HepG2 (cell line): ENCODE results near the gene ICE2. TPM values are rescaled to one million over a fixed set of nuclear protein-coding genes. Genes with fewer than 3 reads are reported as not detected.
A peak's percentile ranks its signal among the peaks of the same experiment; 100 is the strongest.

Source experiments
- ATAC-seq: fragments of 200-7000 bp; cut with Tn5 transposase; 3 replicates; pipeline ENCODE4 v1.9.1; 2020; ENCODE audit warnings: mild to moderate bottlenecking, moderate library complexity
- BruUV-seq: library from RNA; stranded (reverse); fragments of 400-500 nt; replicated peaks from 2 replicates; lab custom pipeline; 2021; lab: Mats Ljungman, UMichigan
- CTCF ChIA-PET: fragments of 300-600 bp; formaldehyde crosslinking; extraction: SDS; loops from one replicate; lab custom pipeline; 2021; ENCODE audit warnings: low total read pairs, inconsistent platforms, low intra/inter-chr PET ratio; lab: Yijun Ruan, JAX
- POLR2A ChIA-PET: fragments of 350-600 bp; sonication (Branson Sonifier 250); formaldehyde crosslinking; loops from one replicate; lab custom pipeline; 2020; ENCODE audit warnings: antibody characterized with exemption, inconsistent platforms; lab: Yijun Ruan, JAX
- DNase-seq: peaks from one replicate; pipeline ENCODE4 v3.0.0-alpha.2; 2015; ENCODE audit warnings: low spot score
- FAIRE-seq: peaks from 3 replicates; lab custom pipeline; 2011; peaks lifted over from hg19 to GRCh38; lab: Jason Lieb, UNC
- H2AFZ ChIP-seq: one replicate; pipeline ENCODE4 v1.6.1; 2011; ENCODE audit warnings: low read length, inconsistent platforms
- H3K27ac ChIP-seq: fragments of 300-600 bp; 3 replicates; pipeline ENCODE4 v1.8.0; 2011; ENCODE audit warnings: mixed run types, mild to moderate bottlenecking, mixed read lengths, low read length, inconsistent platforms; ENCODE audit not compliant: insufficient read depth; ENCODE audit errors: extremely low read length
- H3K27me3 ChIP-seq, 2 experiments: fragments of 200-600 bp in 1 of 2; 2 replicates in 1 of 2; 3 replicates in 1 of 2; pipeline versions ENCODE4 v1.6.0 to v1.8.0; 2011; ENCODE audit warnings: low read length in 2 of 2, mild to moderate bottlenecking in 2 of 2, moderate library complexity in 2 of 2, inconsistent platforms in 1 of 2; ENCODE audit not compliant: insufficient read depth in 2 of 2, control insufficient read depth in 1 of 2
- H3K36me3 ChIP-seq, 2 experiments: fragments of 200-600 bp in 1 of 2; replicated peaks in 1 of 2; 2 replicates in 1 of 2; 3 replicates in 1 of 2; pipeline versions ENCODE4 v1.5.1 to v1.8.0; 2011; ENCODE audit warnings: low read length in 2 of 2, inconsistent platforms in 1 of 2; ENCODE audit not compliant: insufficient read depth in 2 of 2, control insufficient read depth in 1 of 2
- H3K4me1 ChIP-seq: 2 replicates; pipeline ENCODE4 v1.5.1; 2012; ENCODE audit warnings: low read length, inconsistent platforms; ENCODE audit not compliant: insufficient read depth
- H3K4me2 ChIP-seq: 2 replicates; pipeline ENCODE4 v1.6.0; 2011; ENCODE audit warnings: low read depth, low read length, inconsistent platforms
- H3K4me3 ChIP-seq, 3 experiments: fragments of 200-600 bp in 1 of 3; sonication (generic), shearing (Covaris generic) in 1 of 3; replicated peaks in 1 of 3; 2 replicates each; pipeline ENCODE4 v1.5.1; 2011 to 2016; ENCODE audit warnings: low read length in 3 of 3, inconsistent platforms in 2 of 3, low read depth in 2 of 3, mild to moderate bottlenecking in 2 of 3, control low read depth in 1 of 3, mixed read lengths in 1 of 3; ENCODE audit not compliant: insufficient read depth in 1 of 3
- H3K79me2 ChIP-seq: one replicate; pipeline ENCODE4 v1.6.1; 2011; ENCODE audit warnings: low read length, inconsistent platforms; ENCODE audit not compliant: insufficient read depth
- H3K9ac ChIP-seq: 2 replicates; pipeline ENCODE4 v1.6.0; 2011; ENCODE audit warnings: mild to moderate bottlenecking, low read depth, low read length, inconsistent platforms; ENCODE audit not compliant: insufficient read depth
- H3K9me3 ChIP-seq: 2 replicates; pipeline ENCODE4 v1.5.1; 2012; ENCODE audit warnings: mild to moderate bottlenecking, low read length
- H4K20me1 ChIP-seq: 2 replicates; pipeline ENCODE4 v1.6.0; 2011; ENCODE audit warnings: inconsistent platforms, mild to moderate bottlenecking, low read length, moderate library complexity; ENCODE audit not compliant: insufficient read depth
- ADNP ChIP-seq: sonication (generic); formaldehyde crosslinking; IDR thresholded peaks from 2 replicates; pipeline ENCODE4 v1.4.0; 2020; ENCODE audit warnings: missing genetic modification reagents
- EED ChIP-seq: sonication (generic); formaldehyde crosslinking; IDR thresholded peaks from 2 replicates; pipeline ENCODE4 v1.5.0; 2020; ENCODE audit warnings: mild to moderate bottlenecking, missing genetic modification reagents
- FOXA1 ChIP-seq, 2 experiments: fragments of 450-650 bp in 1 of 2; sonication (generic) in 1 of 2; formaldehyde crosslinking in 1 of 2; IDR thresholded peaks; 2 replicates each; pipeline versions ENCODE4 v1.4.0 to v1.6.1; 2016 to 2020; ENCODE audit warnings: missing genetic modification reagents in 1 of 2
- FOXK1 ChIP-seq: sonication (generic); formaldehyde crosslinking; IDR thresholded peaks from 2 replicates; pipeline ENCODE4 v1.4.0; 2020; ENCODE audit warnings: low read depth, missing genetic modification reagents, borderline replicate concordance
- GABPB1 ChIP-seq: IDR thresholded peaks from 2 replicates; pipeline ENCODE4 v1.6.1; 2016; ENCODE audit warnings: mild to moderate bottlenecking, missing genetic modification reagents, moderate library complexity, missing compliant biosample characterization
- GATAD2A ChIP-seq: IDR thresholded peaks from 2 replicates; pipeline ENCODE4 v1.6.1; 2016
- GPBP1L1 ChIP-seq: sonication (generic); formaldehyde crosslinking; IDR thresholded peaks from 2 replicates; pipeline ENCODE4 v1.5.0; 2020; ENCODE audit warnings: mild to moderate bottlenecking, missing genetic modification reagents
- HMGXB4 ChIP-seq, 2 experiments: sonication (generic) in 1 of 2; formaldehyde crosslinking in 1 of 2; IDR thresholded peaks; 2 replicates each; pipeline versions ENCODE4 v1.4.0 to v1.6.1; 2018 to 2020; ENCODE audit warnings: missing genetic modification reagents in 2 of 2, borderline replicate concordance in 1 of 2, low read depth in 1 of 2, mild to moderate bottlenecking in 1 of 2, missing biosample characterization in 1 of 2
- PPARG ChIP-seq: conservative IDR thresholded peaks from 2 replicates; pipeline ENCODE4 v1.6.1; 2016; ENCODE audit warnings: missing biosample characterization, missing genetic modification reagents
- RARA ChIP-seq: IDR thresholded peaks from 2 replicates; pipeline ENCODE4 v1.6.1; 2016; ENCODE audit warnings: missing genetic modification reagents, missing compliant biosample characterization
- ZFYVE20 ChIP-seq: sonication (generic); formaldehyde crosslinking; IDR thresholded peaks from 2 replicates; pipeline ENCODE4 v1.8.0; 2023; ENCODE audit warnings: low read depth, mild to moderate bottlenecking, moderate library complexity, missing genetic modification reagents, borderline replicate concordance
- ZNF281 ChIP-seq: sonication (generic); formaldehyde crosslinking; IDR thresholded peaks from 2 replicates; pipeline ENCODE4 v1.4.0; 2020; ENCODE audit warnings: missing genetic modification reagents, borderline replicate concordance
- ZNF33A ChIP-seq: sonication (generic); formaldehyde crosslinking; IDR thresholded peaks from 2 replicates; pipeline ENCODE4 v1.5.1; 2020; ENCODE audit warnings: missing genetic modification reagents, mild to moderate bottlenecking, moderate library complexity, borderline replicate concordance
- ZNF558 ChIP-seq: sonication (generic); formaldehyde crosslinking; IDR thresholded peaks from 2 replicates; pipeline ENCODE4 v1.9.0; 2022; ENCODE audit warnings: mild to moderate bottlenecking, missing genetic modification reagents, borderline replicate concordance
- ZNF724P ChIP-seq: sonication (generic); formaldehyde crosslinking; IDR thresholded peaks from 2 replicates; pipeline ENCODE4 v1.8.0; 2022; ENCODE audit warnings: missing genetic modification reagents, borderline replicate concordance
- ZNF841 ChIP-seq: sonication (generic); formaldehyde crosslinking; IDR thresholded peaks from 2 replicates; pipeline ENCODE4 v1.8.1; 2023; ENCODE audit warnings: missing genetic modification reagents, borderline replicate concordance
- WGBS: methylation state at CpG from one replicate; pipeline ENCODE4 v1.1.6; 2017; ENCODE audit warnings: low lambda C conversion rate; 5-methylcytosine and 5-hydroxymethylcytosine counted together
- in situ Hi-C: cut with HindIII; loops from 2 replicates; pipeline ENCODE4 v1.10.0; 2017; ENCODE audit warnings: low pct_unique_long_range_greater_than_20kb; ENCODE audit not compliant: extremely low pct_ligation_motif_present
- intact Hi-C: fragments of 100-400 bp; cut with micrococcal nuclease; formaldehyde crosslinking; loops from one replicate; pipeline ENCODE4 v1.10.0; 2022; ENCODE audit not compliant: unreplicated experiment
- polyA plus RNA-seq, 8 experiments: library from polyadenylated mRNA; depleted of rRNA in 3 of 8; stranded (reverse) in 7 of 8; unstranded in 1 of 8; fragments of >200 nt; fragmentation: Illumina TruSeq in 4 of 8; extraction: Trizol in 4 of 8; gene quantifications; 2 replicates each; pipeline versions ENCODE4 v1.2.1 to v1.2.3, GENCODE V29; 2011 to 2016; ENCODE audit warnings: low read depth in 4 of 8, missing spikeins in 1 of 8, mixed read lengths in 1 of 8; ENCODE audit not compliant: insufficient read depth in 1 of 8
- total RNA-seq, 5 experiments: library from RNA; depleted of rRNA; stranded (reverse); fragments of >200 nt; fragmentation: Illumina TruSeq; extraction: Trizol; gene quantifications; 2 replicates each; pipeline ENCODE4 v1.2.3, GENCODE V29; 2016; ENCODE audit warnings: low read depth in 1 of 5

Gene ICE2
- total and polyA plus RNA-seq, 2 of the 13 experiments (the other 11 are each of a cell fraction or from before 2014, with no cell fraction given): 24.8 to 26.4 TPM

GRCh38 chr15:60374628-60375081 is 104.3 kb downstream of the ICE2 start:
- H3K36me3 ChIP-seq: peaks cover 3 to 41% of the 10 kb centered on the region in 2 experiments; a peak in 4 of 5 replicates
- BruUV-seq: no TSS peak
- in situ Hi-C loops: no loop called here
- H3K27ac ChIP-seq: peak overlapping the region; percentile 93
- H3K9me3 ChIP-seq: no peaks in the 10 kb centered on the region
- ChIA-PET CTCF (no interaction called here), POLR2A (interaction anchor here (0.8 to 5.2 kb wide), 14 partner anchors 9 to 146 kb away, joined by 3 to 117 read pairs (median 5); partner anchors contain the start of gene ICE2)
- peak overlapping the region; percentile 44 for H3K4me2 ChIP-seq
- peak; percentile 98 for DNase-seq
- H3K27me3 ChIP-seq: no peaks in the 10 kb centered on the region
- H4K20me1 ChIP-seq: no peaks in the 10 kb centered on the region
- peak; percentile 98 for ATAC-seq
- no peak overlapping the region for H2AFZ ChIP-seq
- H3K79me2 ChIP-seq: peaks cover 43% of the 10 kb centered on the region
- peak; percentile 72 for FAIRE-seq
- peaks cover 93% of the 10 kb centered on the region for H3K4me1 ChIP-seq
- no peak overlapping the region for H3K4me3 ChIP-seq
- intact Hi-C loops: loop anchor here (1.0 to 5.0 kb wide), 2 partner anchors 28 to 68 kb away; no protein-coding TSS in a partner anchor
- H3K9ac ChIP-seq: peak overlapping the region; percentile 74
- WGBS: 14% methylated on average over 7 of the region's 7 CpGs
- peak; percentile 67 for TF ChIP-seq PPARG
- no peak for TF ChIP-seq ADNP (CRISPR knock-in tag)
- no peak for TF ChIP-seq GPBP1L1 (CRISPR knock-in tag)
- TF ChIP-seq ZFYVE20 (CRISPR knock-in tag): no peak
- TF ChIP-seq RARA (CRISPR knock-in tag): peak; percentile 79
- no peak for TF ChIP-seq FOXA1 (IDR thresholded peaks at IDR 0.05)
- peak; percentile 87 for TF ChIP-seq FOXA1 (CRISPR knock-in tag; IDR thresholded peaks at IDR 0.05)
- TF ChIP-seq ZNF33A (CRISPR knock-in tag): no peak
- TF ChIP-seq FOXK1: peak; percentile 69; the same call in 1 of the 2 replicates
- no peak for TF ChIP-seq ZNF841 (CRISPR knock-in tag)
- TF ChIP-seq ZNF558 (CRISPR knock-in tag): no peak
- 0 out of 2 replicates have a peak, but pooled peaks have one; percentile 52 for TF ChIP-seq ZNF724P (CRISPR knock-in tag)
- TF ChIP-seq EED: no peak
- peak; percentile 17; the same call in 1 of the 2 replicates for TF ChIP-seq ZNF281 (CRISPR knock-in tag)
- TF ChIP-seq GABPB1 (CRISPR knock-in tag): 0 out of 2 replicates have a peak, but pooled peaks have one; percentile 24
- TF ChIP-seq GATAD2A (CRISPR knock-in tag): peak; percentile 97
- peak in 1 of 2 experiments; percentile 49; a peak in 1 of 4 replicates for TF ChIP-seq HMGXB4 (CRISPR knock-in tag; IDR thresholded peaks at IDR 0.05; ENCODE audit: borderline replicate concordance in 1 of 2, low read depth in 1 of 2)
